Endothelial cell of hepatic sinusoid (primary cell): ENCODE measurements around the gene SCN3B.

Experiments used
- in situ Hi-C: cut with HindIII; loops from 2 replicates; pipeline ENCODE4 v1.10.0; 2017; ENCODE audit warnings: low sequenced_read_pairs

The SCN3B gene

DNA sequence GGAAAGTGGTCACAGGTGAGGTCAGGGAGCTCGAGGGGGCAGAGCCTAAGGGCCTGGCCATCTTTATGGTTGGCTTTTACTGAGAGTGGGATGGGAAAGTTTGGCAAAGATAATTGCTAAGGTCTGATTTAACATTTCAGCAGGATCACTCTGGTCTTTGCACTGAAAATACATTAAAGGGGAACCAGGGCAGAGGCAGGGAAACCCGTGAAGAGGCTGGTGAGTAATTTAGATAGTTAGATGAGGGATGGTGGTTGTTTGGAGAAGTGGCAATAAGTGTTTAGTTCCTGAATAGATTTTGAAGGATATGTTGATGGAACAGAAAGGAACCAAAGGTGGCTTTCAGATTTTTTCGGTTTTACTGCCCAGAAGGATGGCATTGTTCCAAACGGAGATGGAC lies 50.8 kb downstream of the SCN3B start:
- in situ Hi-C loops: no loop called here

DNA sequence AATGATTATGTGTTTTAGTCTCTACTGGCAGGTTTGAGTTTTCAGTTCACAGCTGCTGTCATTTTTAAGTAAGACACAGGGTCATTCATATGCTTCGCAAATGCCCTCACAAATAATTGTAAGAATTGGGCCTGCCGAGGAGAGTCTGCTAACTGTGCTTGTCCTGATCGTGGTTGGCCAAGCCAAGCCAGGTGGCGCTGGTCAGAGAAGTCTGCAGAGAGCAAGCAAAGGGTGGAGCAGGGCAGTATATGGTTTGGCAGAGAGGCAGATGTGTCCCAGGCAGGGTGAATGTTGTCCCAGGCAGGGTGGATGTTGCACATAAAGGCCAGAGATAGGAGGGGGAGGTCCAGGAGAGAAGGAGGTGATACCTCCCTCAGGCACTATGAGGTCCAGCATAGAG lies 52.7 kb downstream of the SCN3B start:
- in situ Hi-C loops: no loop called here

- in situ Hi-C loops: no loop called here
Measured at GRCh38 chr11:123601136-123601535, 53.3 kb downstream of the SCN3B start.

DNA sequence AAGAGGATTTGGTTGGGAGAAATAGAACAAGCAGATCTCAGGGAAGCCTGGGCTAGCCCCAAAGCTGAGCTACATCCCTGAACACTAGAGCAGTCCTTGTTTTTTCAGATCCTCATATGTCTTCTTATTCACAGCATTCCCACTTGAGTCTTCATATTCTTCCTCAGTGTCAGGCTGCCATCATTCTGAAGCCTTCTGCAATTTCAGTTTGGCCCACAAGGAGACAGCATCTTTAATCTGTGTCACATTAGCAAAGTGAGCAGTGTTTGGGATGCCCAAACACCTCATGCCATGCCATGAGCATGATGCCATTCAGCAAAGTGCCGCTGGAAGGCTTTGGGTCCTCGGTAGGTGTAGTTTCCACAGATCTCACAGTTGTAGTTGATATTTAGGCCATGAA lies 56.6 kb downstream of the SCN3B start:
- in situ Hi-C loops: no loop called here

- in situ Hi-C loops: no loop called here
Measured at GRCh38 chr11:123594921-123595320, 59.5 kb downstream of the SCN3B start.

GRCh38 chr11:123594188-123594901 lies 60.1 kb downstream of the SCN3B start:
- in situ Hi-C loops: no loop called here

- in situ Hi-C loops: no loop called here
Measured at GRCh38 chr11:123593570-123593969, 60.9 kb downstream of the SCN3B start.

DNA sequence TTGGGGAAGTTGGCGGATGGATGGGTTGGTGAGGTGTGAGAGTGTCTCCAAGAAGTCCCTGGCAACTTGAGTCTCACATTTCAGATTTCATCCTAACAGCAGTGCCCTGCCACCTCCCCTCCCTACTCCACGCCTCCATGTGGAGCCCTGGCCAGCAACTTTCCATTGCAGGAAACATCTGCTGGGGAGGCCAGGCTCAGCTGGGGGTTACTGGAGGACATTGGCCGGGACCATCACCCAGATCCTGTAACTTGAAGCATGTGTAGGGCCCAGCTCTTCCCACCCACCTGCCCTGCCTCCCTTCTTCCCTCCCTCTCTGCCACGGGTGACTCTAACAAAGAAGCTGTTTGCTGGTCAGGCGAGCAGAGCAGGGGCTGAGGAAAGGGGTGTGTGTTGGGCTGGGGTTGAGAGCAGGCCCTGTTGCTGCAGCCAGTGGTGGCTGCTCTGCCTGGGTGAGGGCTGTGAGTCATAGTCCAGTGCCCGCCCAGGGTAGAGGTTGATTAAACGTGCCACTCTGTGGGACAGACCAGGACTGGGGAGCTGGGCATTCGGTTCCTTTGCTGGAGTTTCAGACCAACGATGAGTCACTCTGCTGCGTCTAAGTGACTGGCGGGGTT lies 64.0 kb downstream of the SCN3B start:
- in situ Hi-C loops: no loop called here

DNA sequence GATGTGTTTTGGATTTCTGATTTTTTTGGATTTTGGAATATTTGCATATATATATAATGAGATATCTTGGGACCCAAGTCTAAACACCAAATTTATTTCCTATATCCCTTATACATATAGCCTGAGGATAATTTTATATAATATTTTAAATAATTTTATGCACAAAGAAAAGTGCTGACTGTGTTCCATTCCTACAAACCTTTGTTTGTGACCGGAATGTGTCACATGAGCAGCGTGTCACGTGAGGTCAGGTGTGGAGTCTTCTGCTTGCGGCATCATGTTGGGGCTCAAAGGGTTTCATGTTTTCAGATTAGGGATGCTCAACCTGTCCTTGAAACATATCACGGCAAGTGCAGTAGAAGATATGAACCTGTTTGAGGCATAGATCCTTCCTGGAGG lies 65.6 kb downstream of the SCN3B start:
- in situ Hi-C loops: no loop called here

- in situ Hi-C loops: no loop called here
Measured at GRCh38 chr11:123588117-123588863, 66.1 kb downstream of the SCN3B start.

- in situ Hi-C loops: no loop called here
Measured at GRCh38 chr11:123587559-123587958, 66.9 kb downstream of the SCN3B start.

GRCh38 chr11:123587044-123587443 lies 67.4 kb downstream of the SCN3B start:
- in situ Hi-C loops: no loop called here

DNA sequence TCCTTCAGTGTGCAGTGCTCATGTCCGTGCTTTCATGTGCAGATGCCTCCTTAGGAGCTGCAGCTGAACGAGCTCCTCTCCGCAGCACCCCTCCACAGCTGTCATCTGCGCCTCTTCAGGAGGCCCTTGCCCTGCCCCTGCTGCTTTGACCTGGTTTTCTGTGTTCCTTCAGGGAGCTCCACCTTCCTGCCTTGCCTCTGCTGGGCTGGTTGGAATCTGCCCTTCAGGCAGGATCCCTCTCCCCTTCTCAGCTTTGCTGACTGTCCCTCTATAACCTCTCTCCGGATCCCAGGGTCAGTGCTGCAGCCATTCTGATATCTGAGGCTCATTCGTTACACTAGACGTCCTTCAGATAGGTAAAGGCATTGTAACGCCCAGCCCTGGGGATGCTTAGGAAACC lies 67.9 kb downstream of the SCN3B start:
- in situ Hi-C loops: no loop called here

DNA sequence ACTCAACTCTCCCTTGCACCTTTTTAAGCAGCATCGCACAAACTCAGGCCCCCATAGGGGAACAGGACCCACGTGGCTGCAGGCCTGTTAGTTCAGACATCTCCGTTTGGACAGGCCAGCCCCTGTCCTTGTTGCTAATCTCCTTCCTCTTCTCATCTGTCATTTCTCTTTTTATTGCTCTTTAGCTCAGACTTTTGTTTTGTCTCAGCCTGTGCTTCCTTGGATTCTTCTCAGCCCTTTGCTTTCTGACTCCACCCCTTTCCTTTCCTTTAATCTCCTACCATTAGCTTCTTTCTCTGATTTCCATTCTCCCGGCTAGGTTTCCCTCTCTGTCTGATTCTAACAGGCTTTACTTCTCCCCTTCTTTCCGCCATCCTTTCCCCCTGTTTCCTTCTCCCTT lies 68.7 kb downstream of the SCN3B start:
- in situ Hi-C loops: no loop called here

GRCh38 chr11:123585206-123585605 lies 69.2 kb downstream of the SCN3B start:
- in situ Hi-C loops: no loop called here

DNA sequence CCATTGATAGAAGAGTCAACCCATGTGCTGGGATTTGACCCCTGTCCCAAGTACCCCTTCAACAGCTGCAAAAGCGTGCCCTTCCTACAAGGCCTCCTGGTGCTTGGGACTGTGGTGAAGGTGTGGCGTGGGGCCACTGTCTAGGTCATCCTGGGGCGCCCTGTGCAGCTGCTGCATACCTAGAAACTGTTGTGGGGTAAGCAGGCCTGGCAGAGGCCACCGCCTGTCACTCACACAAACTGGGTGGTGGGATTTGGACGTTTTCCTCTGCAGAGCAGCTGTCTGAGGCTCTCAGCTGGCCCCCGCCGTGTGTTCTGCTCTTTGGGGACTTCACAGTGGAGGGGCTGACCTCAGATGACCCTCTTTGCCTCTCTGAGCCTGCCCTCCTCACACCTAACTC lies 69.7 kb downstream of the SCN3B start:
- in situ Hi-C loops: no loop called here

DNA sequence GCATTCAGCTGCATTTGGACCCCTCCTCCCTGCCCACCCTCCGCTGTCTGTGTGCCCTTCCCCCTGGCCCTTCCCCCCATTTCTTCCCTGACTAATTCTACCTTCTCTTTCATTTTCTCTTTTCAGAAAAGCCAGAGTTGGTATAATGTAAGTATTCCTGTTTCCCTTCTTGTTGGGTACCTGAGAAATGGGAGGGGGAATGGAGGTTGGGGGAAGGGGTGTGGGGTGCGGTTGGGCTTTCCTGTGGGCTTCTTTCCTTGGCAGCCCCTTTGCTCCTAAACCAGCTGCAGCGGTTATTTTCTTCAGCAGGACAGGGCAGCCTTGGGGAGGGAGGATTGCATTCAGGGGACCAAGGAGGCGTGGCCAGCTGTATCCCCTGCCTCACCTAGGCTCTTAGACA lies 70.2 kb downstream of the SCN3B start:
- in situ Hi-C loops: no loop called here

- in situ Hi-C loops: no loop called here
Measured at GRCh38 chr11:123582992-123583504, 71.4 kb downstream of the SCN3B start.

GRCh38 chr11:123581651-123582399 lies 72.6 kb downstream of the SCN3B start:
- in situ Hi-C loops: no loop called here

DNA sequence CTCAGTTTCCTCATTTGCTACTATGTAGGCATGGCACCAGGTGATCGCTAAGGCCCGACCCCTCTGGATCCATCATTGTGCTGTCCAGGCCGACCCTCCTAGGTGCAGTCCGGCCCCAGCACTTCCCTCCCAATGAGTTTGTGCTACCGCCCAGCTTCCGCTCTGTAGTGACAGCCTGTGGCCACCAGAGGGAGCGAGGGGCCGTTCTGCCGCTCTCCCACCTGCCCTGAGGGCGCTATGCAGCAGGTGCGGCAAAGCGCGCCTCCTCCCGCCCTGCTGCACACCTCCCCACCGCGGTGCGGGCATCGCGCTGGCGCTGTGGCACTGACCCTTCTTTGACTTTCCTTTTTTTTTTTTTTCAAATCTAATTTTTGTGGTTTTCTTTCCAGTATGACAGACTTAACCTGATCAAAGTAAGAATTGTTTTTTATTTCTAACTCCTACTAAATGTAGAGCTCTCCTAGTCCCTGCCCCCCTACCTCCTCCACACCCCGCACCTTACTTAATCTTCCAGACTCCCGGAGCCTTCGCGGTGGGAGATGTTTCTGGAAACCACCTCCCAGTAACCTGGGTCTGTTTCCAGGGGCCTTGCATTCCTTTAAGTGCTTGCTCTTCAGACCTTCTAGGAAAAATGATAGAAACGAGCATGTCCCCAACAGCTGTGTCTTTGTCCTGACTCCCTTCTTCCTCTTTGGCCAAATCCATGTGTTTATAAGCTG lies 73.7 kb downstream of the SCN3B start:
- in situ Hi-C loops: no loop called here

DNA sequence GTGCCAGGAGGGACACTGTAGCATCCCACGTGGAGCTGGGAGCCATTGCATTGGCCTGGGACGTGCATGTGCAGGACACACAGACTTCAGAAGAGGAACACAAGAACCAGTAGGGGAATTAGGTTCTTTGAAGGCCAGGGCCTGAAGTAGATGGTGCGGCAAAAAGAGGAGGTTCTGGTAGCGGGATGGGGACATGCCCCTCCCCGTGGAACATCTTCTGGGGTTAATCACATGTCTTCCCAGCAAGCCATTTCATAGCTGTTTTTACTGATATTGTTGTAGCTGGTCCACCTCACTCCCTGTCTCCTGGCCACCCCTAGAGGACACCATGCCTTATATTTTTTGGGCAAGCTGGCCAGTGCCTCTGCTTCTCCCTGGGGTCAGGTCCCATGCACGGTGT lies 74.3 kb downstream of the SCN3B start:
- in situ Hi-C loops: no loop called here
